A673 (cell line): ENCODE measurements around the gene PSENEN.
"Not testable (repeated sequence)": the region's sequence is repeated elsewhere in the genome, so short reads cannot be mapped to it uniquely, and the experiment has no call there.

Experiments
- EZH2 ChIP-seq: fragments of 200-600 bp; sonication (generic); IDR thresholded peaks from 2 replicates; pipeline ENCODE4 v1.6.1; 2017; ENCODE audit warnings: borderline replicate concordance, low read depth, mild to moderate bottlenecking, mixed read lengths, antibody characterized with exemption, low read length; ENCODE audit not compliant: poor library complexity, severe bottlenecking
- TF ChIP-seq, protein P1 (sequence below): fragments of 300-800, 200-600 bp; sonication (generic); conservative IDR thresholded peaks from 2 replicates; pipeline ENCODE4 v1.5.1; 2017; ENCODE audit warnings: low read depth, mild to moderate bottlenecking, antibody characterized with exemption, low read length, moderate library complexity, mixed read lengths

DNA sequence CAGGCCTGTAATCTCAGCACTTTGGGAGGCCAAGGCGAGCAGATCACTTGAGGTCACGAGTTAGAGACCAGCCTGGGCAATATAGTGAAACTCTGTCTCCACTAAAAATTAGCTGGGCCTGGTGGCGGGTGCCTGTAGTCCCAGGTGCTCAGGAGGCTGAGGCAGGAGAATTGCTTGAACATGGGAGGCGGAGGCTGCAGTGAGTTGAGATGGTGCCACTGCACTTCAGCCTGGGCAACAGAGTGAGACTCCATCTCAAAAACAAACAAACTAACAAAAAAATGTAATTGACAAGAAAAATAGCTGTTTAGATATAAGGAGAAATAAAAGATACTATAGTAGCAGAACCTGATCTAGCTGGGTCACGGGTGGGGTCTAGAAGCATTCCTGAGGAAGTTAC is 26.9 kb downstream of the PSENEN start:
- TF ChIP-seq, protein P1, sequence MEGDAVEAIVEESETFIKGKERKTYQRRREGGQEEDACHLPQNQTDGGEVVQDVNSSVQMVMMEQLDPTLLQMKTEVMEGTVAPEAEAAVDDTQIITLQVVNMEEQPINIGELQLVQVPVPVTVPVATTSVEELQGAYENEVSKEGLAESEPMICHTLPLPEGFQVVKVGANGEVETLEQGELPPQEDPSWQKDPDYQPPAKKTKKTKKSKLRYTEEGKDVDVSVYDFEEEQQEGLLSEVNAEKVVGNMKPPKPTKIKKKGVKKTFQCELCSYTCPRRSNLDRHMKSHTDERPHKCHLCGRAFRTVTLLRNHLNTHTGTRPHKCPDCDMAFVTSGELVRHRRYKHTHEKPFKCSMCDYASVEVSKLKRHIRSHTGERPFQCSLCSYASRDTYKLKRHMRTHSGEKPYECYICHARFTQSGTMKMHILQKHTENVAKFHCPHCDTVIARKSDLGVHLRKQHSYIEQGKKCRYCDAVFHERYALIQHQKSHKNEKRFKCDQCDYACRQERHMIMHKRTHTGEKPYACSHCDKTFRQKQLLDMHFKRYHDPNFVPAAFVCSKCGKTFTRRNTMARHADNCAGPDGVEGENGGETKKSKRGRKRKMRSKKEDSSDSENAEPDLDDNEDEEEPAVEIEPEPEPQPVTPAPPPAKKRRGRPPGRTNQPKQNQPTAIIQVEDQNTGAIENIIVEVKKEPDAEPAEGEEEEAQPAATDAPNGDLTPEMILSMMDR: not testable (repeated sequence)
- TF ChIP-seq EZH2: not testable (repeated sequence)
